H9 (cell line): ENCODE data around the gene SLC25A11. TPM values are rescaled to one million over a fixed set of nuclear protein-coding genes. Genes with fewer than 3 reads are reported as not detected.

Experiments
- DNase-seq: peaks from one replicate; pipeline ENCODE4 v3.0.0-alpha.2; 2017
- H2AFZ ChIP-seq: one replicate; pipeline ENCODE4 v1.6.1; 2013; ENCODE audit warnings: mild to moderate bottlenecking, low read length, control low read depth, moderate library complexity
- H2AK5ac ChIP-seq: 2 replicates; pipeline ENCODE4 v1.6.1; 2013; ENCODE audit warnings: low read length, control low read depth, mixed read lengths; ENCODE audit not compliant: insufficient read length
- H2BK120ac ChIP-seq: one replicate; pipeline ENCODE4 v1.6.1; 2013; ENCODE audit warnings: low read depth, mild to moderate bottlenecking, low read length, control low read depth, inconsistent platforms; ENCODE audit not compliant: poor library complexity, severe bottlenecking
- H2BK12ac ChIP-seq: 2 replicates; pipeline ENCODE4 v1.6.1; 2013; ENCODE audit warnings: low read length, control low read depth, mixed read lengths, low read depth; ENCODE audit not compliant: insufficient read length
- H2BK15ac ChIP-seq: 2 replicates; pipeline ENCODE4 v1.6.1; 2013; ENCODE audit warnings: low read depth, low read length, control low read depth
- H2BK20ac ChIP-seq: one replicate; pipeline ENCODE4 v1.6.1; 2013; ENCODE audit warnings: low read depth, mild to moderate bottlenecking, low read length, control low read depth, inconsistent platforms; ENCODE audit not compliant: poor library complexity, severe bottlenecking
- H2BK5ac ChIP-seq: 2 replicates; pipeline ENCODE4 v1.6.1; 2013; ENCODE audit warnings: low read length, control low read depth, mixed read lengths; ENCODE audit not compliant: insufficient read length
- H3K14ac ChIP-seq: 2 replicates; pipeline ENCODE4 v1.6.1; 2013; ENCODE audit warnings: low read length, control low read depth; ENCODE audit not compliant: insufficient read depth
- H3K18ac ChIP-seq: 2 replicates; pipeline ENCODE4 v1.6.1; 2013; ENCODE audit warnings: low read depth, mild to moderate bottlenecking, mixed read lengths, low read length, control low read depth; ENCODE audit not compliant: insufficient read length
- H3K23ac ChIP-seq: 2 replicates; pipeline ENCODE4 v1.6.1; 2013; ENCODE audit warnings: low read length, control low read depth, mixed read lengths, low read depth; ENCODE audit not compliant: insufficient read length
- H3K23me2 ChIP-seq: 2 replicates; pipeline ENCODE4 v1.6.1; 2013; ENCODE audit warnings: low read depth, mild to moderate bottlenecking, mixed read lengths, low read length, control low read depth; ENCODE audit not compliant: insufficient read length, poor library complexity, severe bottlenecking
- H3K27ac ChIP-seq: 2 replicates; pipeline ENCODE4 v1.5.1; 2013; ENCODE audit warnings: low read length, control low read depth, mixed read lengths, low read depth; ENCODE audit not compliant: insufficient read length
- H3K27me3 ChIP-seq: 2 replicates; pipeline ENCODE4 v1.6.1; 2013; ENCODE audit warnings: low read length, control low read depth, inconsistent platforms; ENCODE audit not compliant: insufficient read depth
- H3K4ac ChIP-seq: 2 replicates; pipeline ENCODE4 v1.6.1; 2013; ENCODE audit warnings: low read depth, mild to moderate bottlenecking, control low read depth, inconsistent platforms, low read length, moderate library complexity
- H3K4me1 ChIP-seq: 2 replicates; pipeline ENCODE4 v1.6.1; 2013; ENCODE audit warnings: low read length, control low read depth, inconsistent platforms; ENCODE audit not compliant: insufficient read depth
- H3K4me2 ChIP-seq: 2 replicates; pipeline ENCODE4 v1.6.1; 2013; ENCODE audit warnings: low read length, control low read depth, mixed read lengths; ENCODE audit not compliant: insufficient read length, insufficient read depth
- H3K56ac ChIP-seq: 2 replicates; pipeline ENCODE4 v1.6.1; 2013; ENCODE audit warnings: low read depth, mild to moderate bottlenecking, mixed read lengths, low read length, control low read depth; ENCODE audit not compliant: insufficient read length
- H3K79me1 ChIP-seq: 2 replicates; pipeline ENCODE4 v1.6.1; 2013; ENCODE audit warnings: low read depth, mild to moderate bottlenecking, moderate library complexity, low read length, control low read depth, inconsistent platforms; ENCODE audit not compliant: insufficient read depth, poor library complexity, severe bottlenecking
- H3K79me2 ChIP-seq: 2 replicates; pipeline ENCODE4 v1.6.1; 2013; ENCODE audit warnings: low read length, control low read depth, inconsistent platforms; ENCODE audit not compliant: insufficient read depth
- H3K9ac ChIP-seq: 2 replicates; pipeline ENCODE4 v1.6.1; 2013; ENCODE audit warnings: low read length, control low read depth, mixed read lengths; ENCODE audit not compliant: insufficient read length; ENCODE audit errors: extremely low read depth
- H3K9me3 ChIP-seq: one replicate; pipeline ENCODE4 v1.6.1; 2013; ENCODE audit warnings: low read depth, low read length, inconsistent platforms; ENCODE audit not compliant: control insufficient read depth
- H3T11ph ChIP-seq: one replicate; pipeline ENCODE4 v1.6.1; 2013; ENCODE audit warnings: mild to moderate bottlenecking, low read length, control low read depth, inconsistent platforms
- H4K20me1 ChIP-seq: one replicate; pipeline ENCODE4 v1.6.1; 2013; ENCODE audit not compliant: control insufficient read depth, insufficient read length, insufficient read depth
- H4K5ac ChIP-seq: 2 replicates; pipeline ENCODE4 v1.6.1; 2013; ENCODE audit warnings: low read depth, mild to moderate bottlenecking, mixed read lengths, low read length, control low read depth; ENCODE audit not compliant: insufficient read length
- H4K8ac ChIP-seq: replicated peaks from 2 replicates; pipeline ENCODE4 v1.6.1; 2013; ENCODE audit warnings: low read length, control low read depth, mixed read lengths, low read depth; ENCODE audit not compliant: insufficient read length
- H4K91ac ChIP-seq: 2 replicates; pipeline ENCODE4 v1.6.1; 2013; ENCODE audit warnings: low read depth, mild to moderate bottlenecking, moderate library complexity, mixed read lengths, low read length, control low read depth; ENCODE audit not compliant: insufficient read length
- H3K27ac Mint-ChIP-seq, 3 experiments: 2 replicates in 2 of 3; 3 replicates in 1 of 3; pipeline ENCODE4 v1.8.0; 2020 to 2021; ENCODE audit warnings: mixed read lengths in 3 of 3, mild to moderate bottlenecking in 1 of 3, moderate library complexity in 1 of 3
- H3K27me3 Mint-ChIP-seq: 2 replicates; pipeline ENCODE4 v1.8.0; 2021; ENCODE audit warnings: low read depth, mild to moderate bottlenecking, moderate library complexity, mixed read lengths
- H3K36me3 Mint-ChIP-seq, 3 experiments: 2 replicates in 2 of 3; 3 replicates in 1 of 3; pipeline ENCODE4 v1.8.0; 2020 to 2021; ENCODE audit warnings: low read depth in 3 of 3, mixed read lengths in 3 of 3; ENCODE audit not compliant: insufficient read depth in 1 of 3
- H3K4me1 Mint-ChIP-seq, 2 experiments: 2 replicates each; pipeline ENCODE4 v1.8.0; 2020; ENCODE audit warnings: mixed read lengths in 2 of 2
- H3K4me3 Mint-ChIP-seq, 2 experiments: 2 replicates in 1 of 2; 3 replicates in 1 of 2; pipeline ENCODE4 v1.8.0; 2020 to 2021; ENCODE audit warnings: mild to moderate bottlenecking in 2 of 2, mixed read lengths in 2 of 2, moderate library complexity in 1 of 2
- H3K9me3 Mint-ChIP-seq, 2 experiments: 2 replicates in 1 of 2; 3 replicates in 1 of 2; pipeline ENCODE4 v1.8.0; 2020; ENCODE audit warnings: mild to moderate bottlenecking in 2 of 2, mixed read lengths in 2 of 2, moderate library complexity in 1 of 2
- CTCF ChIP-seq: fragments of 200-600 bp; sonication (generic); conservative IDR thresholded peaks from 3 replicates; pipeline ENCODE4 v1.8.0; 2021; ENCODE audit warnings: antibody characterized with exemption, mild to moderate bottlenecking
- WGBS: extraction: QIAGEN DNeasy Blood & Tissue Kit; methylation state at CpG from one replicate; pipeline ENCODE4 v1.1.7; 2013; ENCODE audit warnings: missing lambda C conversion rate, low lambda C conversion rate, mixed read lengths; ENCODE audit not compliant: insufficient read length; ENCODE audit errors: extremely low coverage; 5-methylcytosine and 5-hydroxymethylcytosine counted together
- total RNA-seq: library from RNA; stranded (reverse); gene quantifications from 2 replicates; pipeline ENCODE4 v1.2.1, GENCODE V29; 2021

SLC25A11 gene
- total RNA-seq, 1 experiment from 2014 or later = 74.9 TPM

GRCh38 chr17:4986403-4986802 lies 46.6 kb upstream of the SLC25A11 start:
- WGBS = no CpG with 5 or more reads among the region's 5 CpGs
- Mint-ChIP-seq H3K4me1 (peaks cover 20 to 22% of the 10 kb centered on the region in 2 experiments), H3K27ac (no peak overlapping the region)

More at GRCh38 chr17:4986403-4986802, 46.6 kb upstream of the SLC25A11 start:
- no peak overlapping the region for H2BK20ac ChIP-seq
- H4K91ac ChIP-seq = no peak overlapping the region
- H2BK120ac ChIP-seq = no peak overlapping the region
- peaks cover 64% of the 10 kb centered on the region for H3K27me3 Mint-ChIP-seq
- TF ChIP-seq CTCF = no peak
- no peak overlapping the region for H2AFZ ChIP-seq
- H3K36me3 Mint-ChIP-seq = peaks cover 0 to 9% (median 4%) of the 10 kb centered on the region in 3 experiments; a peak in 4 of 7 replicates
- no peak overlapping the region for H3T11ph ChIP-seq
- no peak for DNase-seq
- peaks cover 1% of the 10 kb centered on the region; the same call in 1 of the 2 replicates for H3K27me3 ChIP-seq
- H3K9me3 Mint-ChIP-seq = no peaks in the 10 kb centered on the region
- no peak overlapping the region for H3K9ac ChIP-seq
- no peak overlapping the region for H4K8ac ChIP-seq
- no peak overlapping the region for H3K56ac ChIP-seq
- peak overlapping the region; percentile 79 to 87 for H3K4me3 Mint-ChIP-seq
- no peak overlapping the region for H2BK5ac ChIP-seq
- H3K9me3 ChIP-seq = no peaks in the 10 kb centered on the region
- H4K20me1 ChIP-seq = no peaks in the 10 kb centered on the region
- H3K4me2 ChIP-seq = peak overlapping the region; percentile 76
- no peak overlapping the region for H3K27ac ChIP-seq
- no peak overlapping the region for H3K4ac ChIP-seq
- H3K23me2 ChIP-seq = peaks cover 14% of the 10 kb centered on the region
- no peaks in the 10 kb centered on the region for H3K4me1 ChIP-seq
- no peak overlapping the region for H2AK5ac ChIP-seq
- no peak overlapping the region for H2BK15ac ChIP-seq
- H3K14ac ChIP-seq = no peak overlapping the region
- H3K23ac ChIP-seq = no peak overlapping the region
- H4K5ac ChIP-seq = no peak overlapping the region
- H2BK12ac ChIP-seq = no peak overlapping the region
- no peak overlapping the region for H3K18ac ChIP-seq
- no peaks in the 10 kb centered on the region for H3K79me1 ChIP-seq
- H3K79me2 ChIP-seq = no peaks in the 10 kb centered on the region
